GM18870 (cell line): Measurements from ENCODE around the gene OR9Q1.

Experiments
- ATAC-seq: cut with Tn5 transposase; IDR thresholded peaks from one replicate; pipeline ENCODE4 v1.9.1; 2021; ENCODE audit warnings: moderate library complexity; ENCODE audit not compliant: unreplicated experiment

Gene OR9Q1

DNA sequence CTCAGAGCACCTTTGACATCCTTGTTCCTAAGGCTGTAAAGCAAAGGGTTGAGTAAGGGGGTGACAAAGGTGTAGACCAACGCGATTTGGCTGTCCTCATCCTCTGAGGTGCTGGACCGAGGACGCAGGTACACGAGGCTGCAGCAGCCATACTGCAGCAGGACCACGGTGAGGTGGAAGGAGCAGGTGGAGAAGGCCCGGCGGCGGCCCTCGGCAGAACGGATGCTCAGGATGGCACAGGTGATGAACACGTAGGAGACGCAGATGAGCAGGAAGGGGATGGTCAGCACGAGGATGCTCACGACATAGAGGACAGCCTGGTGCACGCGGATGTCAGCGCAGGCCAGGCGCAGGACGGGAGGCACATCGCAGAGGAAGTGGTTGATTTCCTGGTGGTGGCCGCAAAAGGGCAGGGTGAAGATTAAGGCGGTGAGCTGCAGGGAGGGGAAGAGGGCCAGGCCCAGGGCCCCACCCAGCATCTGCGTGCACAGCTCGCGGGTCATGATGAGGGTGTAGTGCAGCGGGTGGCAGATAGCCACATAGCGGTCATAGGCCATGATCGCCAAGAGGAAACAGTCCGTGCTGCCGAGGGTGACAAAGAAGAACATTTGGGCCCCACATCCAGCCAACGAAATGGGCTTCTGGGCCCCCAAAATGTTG is 204.4 kb downstream of the OR9Q1 start:
- ATAC-seq: no peak
